Stimulated activated CD4-positive, alpha-beta T cell treated with anti-CD3 and anti-CD28 coated beads, Interleukin-1b, Interleukin-23, amount 100 ng/mL, for 24 hours (primary cell): ENCODE measurements around the gene SNTN.

Experiments
- DNase-seq, 4 experiments: peaks; one replicate each; pipeline ENCODE4 v3.0.0-alpha.2; 2020; ENCODE audit warnings: low read depth in 4 of 4, low spot score in 1 of 4

Gene SNTN

GRCh38 chr3:63673111-63673510, 20.6 kb downstream of the SNTN start:
- no peak for DNase-seq

- DNase-seq = no peak
These were observed 22.1 kb downstream of the SNTN start for GRCh38 chr3:63674586-63674985.

GRCh38 chr3:63679186-63679585, 26.7 kb downstream of the SNTN start:
- DNase-seq = no peak

- DNase-seq = no peak
These were observed 31.6 kb downstream of the SNTN start for GRCh38 chr3:63684081-63684480.

- DNase-seq = no peak
These were observed 32.9 kb downstream of the SNTN start for GRCh38 chr3:63685340-63685739.

- no peak for DNase-seq
These were observed 35.1 kb downstream of the SNTN start for GRCh38 chr3:63687278-63688225.

GRCh38 chr3:63689285-63689684, 36.8 kb downstream of the SNTN start:
- DNase-seq = no peak

GRCh38 chr3:63693351-63693750, 40.9 kb downstream of the SNTN start:
- DNase-seq = no peak

GRCh38 chr3:63705092-63705645, 52.7 kb downstream of the SNTN start:
- DNase-seq = no peak

- no peak for DNase-seq
These were observed 54.0 kb downstream of the SNTN start for GRCh38 chr3:63706321-63707085.

- no peak for DNase-seq
These were observed 55.3 kb downstream of the SNTN start for GRCh38 chr3:63707731-63708130.

GRCh38 chr3:63709576-63709975, 57.1 kb downstream of the SNTN start:
- DNase-seq = no peak
